Stimulated activated CD4-positive, alpha-beta T cell treated with anti-CD3 and anti-CD28 coated beads, Interleukin-4, amount 100 ng/mL, for 1 hour (primary cell): ENCODE data around the gene APOL6.
"Not testable (repeated sequence)": the region's sequence is repeated elsewhere in the genome, so short reads cannot be mapped to it uniquely, and the experiment has no call there.

Experiments
- DNase-seq: peaks from one replicate; pipeline ENCODE4 v3.0.0-alpha.2; 2020

APOL6 gene

DNA sequence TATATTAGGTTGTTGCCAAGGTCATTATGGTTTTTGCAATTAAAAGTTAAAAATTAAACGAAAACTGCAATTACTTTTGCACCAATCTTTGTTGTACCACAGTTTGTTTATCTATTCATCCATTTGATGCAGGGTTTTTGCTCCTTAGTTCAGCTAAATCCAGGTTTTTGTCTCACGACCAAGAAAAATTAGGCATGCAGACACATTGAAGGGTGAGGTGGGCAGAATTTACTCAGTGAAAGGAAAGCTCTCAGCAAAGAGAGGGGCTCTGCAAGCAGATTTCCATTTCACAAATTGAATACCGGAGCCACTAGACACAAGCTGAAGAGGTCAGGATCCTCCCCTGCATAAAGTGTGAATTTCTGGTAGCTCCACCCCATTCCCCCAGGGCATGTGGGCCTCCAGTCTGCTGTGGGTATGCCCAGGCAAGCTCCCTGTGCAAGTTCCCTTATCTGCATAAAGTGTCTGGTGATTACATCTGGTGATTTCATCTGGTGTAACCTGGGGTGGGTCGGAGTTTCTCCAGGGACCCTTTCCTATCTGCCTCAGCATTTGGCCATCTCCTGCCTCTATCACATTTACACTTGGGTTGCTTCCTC, 33.3 kb downstream of the APOL6 start:
- no peak for DNase-seq

DNA sequence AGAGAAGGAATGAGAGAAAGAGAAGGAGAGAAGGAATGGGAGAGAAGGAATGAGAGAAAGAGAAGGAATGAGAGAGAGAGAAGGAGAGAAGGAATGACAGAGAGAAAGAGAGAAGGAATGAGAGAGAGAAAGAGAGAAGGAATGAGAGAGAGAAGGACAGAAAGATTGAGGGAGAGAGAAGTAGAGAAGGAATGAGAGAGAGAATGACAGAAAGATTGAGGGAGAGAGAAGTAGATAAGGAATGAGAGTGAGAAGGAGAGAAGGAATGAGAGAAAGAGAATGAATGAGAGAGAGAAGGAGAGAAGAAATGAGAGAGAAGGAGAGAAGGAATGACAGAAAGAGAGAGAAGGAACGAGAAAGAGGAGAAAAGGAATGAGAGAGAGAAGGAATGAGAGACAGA, 35.3 kb downstream of the APOL6 start:
- no peak for DNase-seq

DNA sequence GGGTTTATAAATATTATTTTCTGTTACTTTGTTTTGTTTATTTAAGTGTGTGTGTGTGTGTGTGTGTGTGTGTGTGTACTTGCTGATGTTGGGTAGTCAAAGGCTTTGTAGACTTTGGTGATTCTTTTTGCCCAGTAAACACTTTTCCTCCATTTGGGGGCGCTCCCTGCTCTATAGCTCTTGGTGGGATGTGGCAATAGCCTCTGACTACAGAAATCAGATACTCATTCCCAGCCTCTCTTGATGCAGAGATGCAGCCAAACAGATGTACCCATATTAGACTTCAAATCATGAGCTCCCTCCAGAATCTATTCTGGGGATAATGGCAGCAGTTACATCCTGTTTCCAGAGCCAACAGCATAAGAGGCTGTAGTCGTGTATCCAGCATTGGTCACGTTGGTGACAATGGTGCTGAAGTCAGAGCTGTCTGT, 36.0 kb downstream of the APOL6 start:
- DNase-seq = no peak

DNA sequence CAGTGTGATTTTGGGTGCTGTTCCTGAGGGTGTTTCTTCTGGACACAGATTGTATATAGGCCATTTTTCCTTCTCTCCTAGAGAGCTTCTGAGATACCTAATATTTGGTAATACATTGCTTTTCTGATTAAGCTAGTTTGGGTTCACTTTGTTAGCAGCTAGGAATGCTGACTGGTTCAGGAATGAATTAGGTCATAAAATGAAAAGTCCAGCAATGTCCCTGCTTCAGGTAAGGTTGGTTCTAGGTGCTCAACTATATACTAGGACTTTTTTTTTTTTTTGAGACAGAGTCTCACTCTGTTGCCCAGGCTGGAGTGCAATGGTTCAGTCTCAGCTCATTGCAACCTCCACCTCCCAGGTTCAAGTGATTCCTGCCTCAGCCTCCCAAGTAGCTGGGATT, 36.5 kb downstream of the APOL6 start:
- no peak for DNase-seq

DNA sequence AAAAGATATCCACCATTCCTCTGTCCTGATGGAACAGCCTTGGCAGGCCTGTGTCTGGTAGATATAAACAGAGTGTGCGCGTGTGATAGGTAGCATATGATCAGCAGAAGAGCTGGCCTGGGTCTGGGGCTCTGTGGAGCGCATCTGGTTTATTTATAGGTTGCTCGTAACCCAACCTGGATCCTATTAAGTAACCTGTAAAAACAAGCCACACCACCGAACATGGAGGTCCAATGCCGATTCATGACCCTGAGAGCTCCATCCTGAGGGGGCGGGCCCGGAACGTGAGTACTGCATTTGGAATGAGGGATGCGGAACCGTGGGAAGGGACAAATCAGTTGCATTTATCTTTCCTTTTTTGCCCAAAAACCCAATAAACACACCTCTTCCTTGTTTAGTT, 37.5 kb downstream of the APOL6 start:
- no peak for DNase-seq

DNA sequence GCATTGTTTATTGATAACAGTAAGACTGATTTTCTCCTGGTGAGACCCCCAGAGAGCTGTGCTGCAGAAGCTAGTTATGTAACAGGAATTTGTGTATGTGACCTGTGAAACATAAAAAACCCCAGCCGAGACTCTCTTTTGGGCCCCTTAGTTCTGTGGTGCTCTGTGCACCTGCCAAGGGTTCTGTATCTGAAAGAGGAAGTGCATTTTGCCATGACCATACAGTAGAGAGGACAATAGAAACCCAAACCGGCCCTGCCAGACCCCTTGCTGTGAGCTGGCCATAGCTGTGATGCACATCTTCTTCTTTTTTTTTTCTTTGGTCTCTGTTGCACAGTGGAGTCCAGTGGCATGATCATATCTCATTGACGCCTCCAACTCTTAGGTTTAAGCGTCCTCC, 38.1 kb downstream of the APOL6 start:
- DNase-seq = no peak

DNA sequence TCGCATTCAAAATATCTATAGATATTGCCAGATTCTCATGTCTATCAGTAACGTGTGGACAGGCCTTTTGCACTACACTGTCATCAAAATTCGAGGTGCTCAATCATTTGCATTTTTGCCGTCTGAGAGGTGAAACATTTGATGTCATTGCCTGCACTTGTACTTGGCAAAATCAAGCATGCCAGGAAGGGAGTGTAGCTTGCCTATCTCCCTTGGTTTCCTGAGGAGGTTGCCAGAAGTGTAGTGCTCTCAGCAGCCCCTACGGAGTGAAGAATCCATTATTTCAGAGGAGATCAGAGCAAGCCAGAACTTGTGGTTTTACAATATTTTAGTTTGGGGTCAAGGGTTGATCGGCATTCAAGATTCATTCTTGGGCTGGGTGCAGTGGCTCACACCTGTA, 39.2 kb downstream of the APOL6 start:
- no peak for DNase-seq

DNA sequence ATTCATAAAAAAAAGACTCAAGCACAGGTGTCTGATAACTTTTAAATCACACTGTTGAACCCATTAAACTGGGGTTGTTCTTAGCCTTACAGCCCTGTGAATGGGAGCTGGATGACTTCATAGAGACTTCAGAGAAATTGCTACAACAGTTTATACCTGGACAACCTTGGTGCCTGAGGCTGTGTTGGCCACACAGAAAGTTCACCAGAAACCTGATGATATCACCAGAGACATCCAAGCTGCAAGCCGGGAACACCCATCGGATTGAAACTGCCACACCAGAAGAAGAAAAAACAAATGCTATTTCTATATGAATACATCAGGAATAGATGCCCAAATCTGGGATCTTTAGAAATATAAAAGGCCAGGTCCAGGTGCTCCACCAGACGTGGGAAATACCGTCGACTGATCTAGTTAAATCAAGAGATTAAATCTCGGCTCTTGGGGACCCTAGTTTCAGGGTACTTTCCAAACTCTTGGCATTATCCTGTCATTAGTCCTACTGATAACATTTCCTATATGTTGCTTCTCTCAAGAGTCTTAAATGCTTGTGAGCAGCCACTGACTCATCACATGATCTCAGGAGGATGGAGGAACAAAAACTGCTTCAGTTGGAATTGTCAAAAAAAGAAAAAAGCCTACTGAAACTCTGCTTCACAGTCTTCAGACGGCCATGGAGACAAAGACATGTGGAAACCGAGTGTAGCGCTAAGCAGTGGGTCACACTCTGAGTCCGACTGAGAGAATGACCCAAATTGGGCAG, 40.8 kb downstream of the APOL6 start:
- no peak for DNase-seq

DNA sequence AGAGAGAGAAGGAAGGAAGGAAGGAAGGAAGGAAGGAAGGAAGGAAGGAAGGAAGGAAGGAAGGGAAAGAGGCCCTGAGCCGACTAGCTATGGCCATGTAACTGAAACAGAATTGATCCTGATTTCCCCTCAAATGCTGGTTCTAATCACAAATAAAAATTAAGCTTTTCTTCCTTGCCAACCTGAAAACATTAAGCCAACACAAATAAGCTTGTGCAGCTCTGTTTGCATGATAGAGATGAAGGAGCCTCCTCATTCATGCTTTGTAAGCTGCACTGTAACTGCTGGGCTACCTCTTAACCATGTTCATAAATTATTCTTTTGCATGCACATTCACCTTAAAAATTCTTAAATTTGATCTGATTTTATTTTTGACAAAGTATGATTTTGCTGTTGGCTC, 41.8 kb downstream of the APOL6 start:
- no peak for DNase-seq

DNA sequence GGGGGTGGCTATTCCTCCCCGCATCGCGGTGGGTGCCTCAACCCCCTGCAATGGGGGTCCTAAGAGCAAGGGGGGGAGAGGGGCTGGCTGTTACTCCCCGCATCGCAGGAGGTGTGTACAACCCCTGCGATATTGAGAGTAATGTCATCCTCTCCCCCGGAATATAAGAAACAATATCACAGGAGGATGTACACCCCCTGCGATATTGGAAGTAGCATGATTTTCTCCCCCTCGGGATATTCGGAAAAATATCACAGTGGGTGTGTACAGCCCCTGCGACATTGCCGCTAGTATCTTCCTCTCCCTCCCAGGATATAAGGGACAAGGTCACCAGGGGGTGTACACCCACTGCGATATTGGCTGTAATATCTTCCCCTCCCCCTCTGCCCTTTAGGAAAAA, 47.0 kb downstream of the APOL6 start:
- no peak for DNase-seq

DNA sequence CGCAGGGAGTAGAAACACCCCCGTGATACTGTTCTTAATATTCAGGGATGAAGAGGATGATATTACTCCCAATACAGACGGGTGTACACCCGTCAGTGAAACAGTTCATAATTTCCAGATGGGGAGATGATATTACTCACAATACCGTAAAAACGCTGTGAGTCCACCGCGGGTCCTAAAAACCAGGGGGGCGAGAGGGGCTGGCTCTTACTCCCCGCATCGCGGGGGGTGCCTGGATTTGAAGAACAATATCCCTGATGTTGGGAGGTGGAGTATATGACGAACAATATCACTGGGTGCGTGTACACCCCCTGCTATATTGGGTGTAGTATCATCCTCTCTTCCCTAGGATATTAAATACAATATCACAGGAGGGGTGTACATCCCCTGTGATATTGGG, 48.9 kb downstream of the APOL6 start:
- DNase-seq = no peak

DNA sequence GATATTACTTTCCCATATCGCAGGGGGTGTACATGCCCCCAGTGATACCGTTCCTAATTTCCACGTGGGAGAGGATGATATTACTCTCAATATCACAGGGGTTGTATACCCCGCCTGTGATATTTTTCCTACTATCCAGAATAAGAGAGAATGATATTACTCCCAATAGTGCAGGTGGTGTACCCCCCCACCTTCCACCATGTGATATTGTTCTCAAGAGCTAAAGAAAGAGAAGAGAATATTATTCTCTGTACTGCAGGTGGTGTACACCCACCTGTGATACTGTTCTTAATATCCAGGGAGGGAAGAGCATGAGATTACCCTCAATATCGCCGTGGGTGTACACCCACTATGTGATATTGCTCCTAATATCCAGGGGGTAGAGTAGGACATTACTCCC, 51.6 kb downstream of the APOL6 start:
- DNase-seq = not testable (repeated sequence)

DNA sequence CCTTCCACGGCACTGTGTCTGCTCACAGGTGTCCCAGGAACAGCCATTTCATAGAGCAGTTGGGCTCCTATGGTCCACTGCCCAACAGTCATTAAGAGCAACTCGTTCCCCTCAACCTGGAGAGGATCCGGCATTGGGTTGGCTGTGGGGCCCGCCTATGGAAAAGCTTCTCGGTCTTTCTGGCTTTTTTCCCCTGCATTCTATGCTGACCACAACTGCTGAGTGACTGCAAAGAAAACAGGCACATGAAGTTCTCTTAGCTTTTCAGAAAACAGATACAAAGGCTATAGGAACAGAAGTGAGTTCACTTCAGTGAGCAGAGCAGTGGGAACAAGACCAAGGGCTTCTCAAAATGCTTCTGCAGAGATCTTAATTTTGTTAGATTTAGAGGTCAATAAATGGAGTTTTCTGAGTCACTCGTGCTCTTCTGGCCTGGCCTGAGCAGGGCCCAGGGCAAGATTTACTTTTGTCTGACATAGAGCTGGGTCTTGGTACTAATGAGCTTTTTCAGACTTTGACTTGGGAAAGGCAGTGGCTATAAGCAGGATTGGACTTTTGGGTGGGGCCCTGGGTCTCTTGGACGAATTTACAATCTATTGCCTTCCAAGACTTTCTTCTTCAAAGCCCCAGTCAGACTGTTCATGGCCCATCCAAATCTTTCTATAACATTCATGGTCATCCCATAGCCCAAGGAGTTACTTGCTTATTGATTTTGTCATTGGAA, 55.8 kb downstream of the APOL6 start:
- DNase-seq = no peak

DNA sequence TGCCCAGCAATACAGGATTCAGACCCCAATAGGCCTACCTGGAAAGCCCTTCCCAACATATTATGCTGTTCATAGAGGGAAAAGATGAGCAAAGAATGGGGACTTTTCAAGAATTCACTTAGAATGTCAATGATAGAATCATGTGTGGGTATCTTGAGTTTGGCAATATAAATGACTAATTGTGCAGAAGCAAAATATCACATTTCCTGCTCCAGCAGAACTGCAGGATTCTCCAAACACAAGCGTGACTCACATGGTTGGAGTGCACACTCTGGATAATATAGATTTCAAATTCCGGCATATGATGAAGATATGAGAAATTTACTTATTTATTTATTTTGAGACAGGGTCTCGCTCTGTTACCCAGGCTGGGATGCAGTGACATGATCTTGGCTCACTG, 56.9 kb downstream of the APOL6 start:
- no peak for DNase-seq

DNA sequence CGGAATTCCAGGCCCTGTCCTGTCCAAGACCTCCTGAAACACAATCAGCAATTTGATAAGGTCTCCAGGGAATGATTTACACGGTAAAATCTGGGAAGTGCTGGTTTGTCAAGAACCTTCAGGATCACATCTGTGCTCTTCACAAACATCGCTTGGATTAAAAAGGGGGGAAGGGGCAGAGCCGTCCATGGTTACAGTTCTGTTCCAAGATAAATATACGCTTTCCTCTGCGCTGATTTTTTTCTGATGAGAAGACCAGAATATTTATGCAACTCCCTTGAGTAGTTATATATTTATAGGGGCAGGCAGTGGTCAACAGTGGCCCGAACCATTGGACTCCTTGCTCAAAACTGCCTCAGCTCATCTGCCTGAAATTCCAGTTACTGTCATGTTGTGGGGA, 60.2 kb downstream of the APOL6 start:
- no peak for DNase-seq

DNA sequence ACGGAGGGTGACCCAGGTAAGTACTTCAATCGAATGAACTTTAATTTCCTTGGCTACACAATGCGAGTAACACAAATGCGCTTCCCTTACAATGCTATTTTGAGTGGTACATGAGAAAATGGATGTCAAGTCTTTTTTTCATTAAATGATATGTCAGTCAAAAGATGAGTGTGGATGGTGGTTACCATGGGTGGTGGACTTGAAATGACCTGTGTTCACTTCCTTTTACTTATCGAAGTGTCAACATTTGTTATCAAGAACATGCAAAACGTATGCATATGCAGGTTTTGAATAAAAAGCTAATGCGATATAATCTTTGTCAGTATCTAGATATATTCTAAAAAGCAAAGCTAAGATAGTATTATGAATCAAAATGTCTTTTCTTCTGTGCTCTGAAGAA, 60.7 kb downstream of the APOL6 start:
- no peak for DNase-seq

DNA sequence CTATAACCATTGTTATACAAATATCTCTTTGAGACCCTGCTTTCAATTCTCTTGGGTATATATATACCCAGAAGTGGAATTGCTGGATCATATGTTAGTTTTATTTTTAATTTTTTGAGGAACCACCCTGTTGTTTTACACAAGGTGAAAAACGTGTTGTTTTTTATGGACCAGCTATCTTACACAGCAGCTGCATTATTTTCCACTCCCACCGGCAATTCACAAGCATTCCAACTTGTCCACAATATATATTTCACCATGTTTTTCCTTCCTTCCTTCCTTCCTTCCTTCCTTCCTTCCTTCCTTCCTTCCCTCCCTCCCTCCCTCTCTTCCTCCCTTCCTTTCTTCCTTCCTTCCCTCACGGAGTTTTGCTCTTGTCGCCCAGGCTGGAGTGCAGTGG, 63.1 kb downstream of the APOL6 start:
- DNase-seq = no peak

DNA sequence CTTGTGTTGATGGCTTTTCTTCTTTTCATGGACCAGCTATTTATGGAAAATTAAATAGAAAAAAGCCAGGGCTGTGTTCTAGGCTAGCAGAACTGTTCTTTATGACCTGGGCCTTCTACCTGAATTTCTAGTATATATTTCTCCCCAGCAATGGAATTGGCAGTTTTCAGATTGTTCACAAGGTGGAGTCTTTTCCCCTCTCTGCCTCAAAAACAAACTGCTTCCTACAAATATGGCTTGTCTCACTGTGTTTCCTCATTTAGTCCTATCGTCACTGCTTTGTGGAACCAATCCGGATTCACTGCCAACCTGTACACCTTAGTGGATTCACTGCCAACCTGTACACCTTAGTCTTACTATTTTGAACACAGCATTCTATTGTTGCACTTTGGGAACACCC, 64.4 kb downstream of the APOL6 start:
- no peak for DNase-seq

DNA sequence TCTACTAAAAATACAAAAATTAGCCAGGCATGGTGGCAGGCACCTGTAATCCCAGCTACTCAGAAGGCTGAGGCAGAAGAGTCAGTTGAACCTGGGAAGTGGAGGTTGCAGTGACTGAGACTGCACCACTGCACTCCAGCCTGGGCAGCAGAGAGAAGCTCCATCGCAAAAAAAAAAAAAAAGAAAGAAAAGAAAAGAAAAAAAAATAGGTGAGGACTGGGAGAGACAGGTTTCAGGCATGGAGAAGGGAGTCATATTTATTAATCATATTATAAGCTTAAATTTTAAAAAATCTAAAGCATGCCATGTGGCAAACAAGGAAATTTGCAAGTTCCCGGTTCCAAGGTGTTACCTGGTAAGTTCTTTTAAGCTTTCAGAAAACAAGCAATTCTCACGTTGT, 69.3 kb downstream of the APOL6 start, which contains the start of gene APOL5:
Gene APOL5, plus strand, starts transcription at position 301 of the 400 bp plus-strand sequence. Its CDS starts 0 bp downstream, at position 301.
- DNase-seq = no peak
